ENCODE results near the gene ZFP3.

ZFP3 gene

DNA sequence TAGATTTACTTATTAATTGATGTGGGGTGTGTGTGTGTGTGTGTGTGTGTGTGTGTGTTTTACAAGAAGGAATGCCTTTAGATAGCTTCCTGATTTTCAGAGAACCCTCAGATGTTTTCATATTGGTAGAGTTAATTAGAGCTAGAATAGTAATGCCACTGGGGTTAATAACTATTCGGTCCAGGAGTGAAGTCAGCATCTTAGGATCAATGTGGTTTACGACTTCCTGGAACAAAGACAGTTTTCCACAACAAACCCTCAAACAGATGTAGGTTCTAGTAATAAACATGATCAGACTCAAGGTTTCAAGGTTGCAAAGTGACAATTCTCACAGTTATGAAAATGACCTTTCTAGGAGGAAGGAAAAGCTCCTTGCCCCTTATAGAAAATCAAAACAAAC lies 30.8 kb upstream of the ZFP3 start:
- no peaks in the 10 kb centered on the region for H3K27me3 ChIP-seq (replicated peaks; ENCODE audit: insufficient read depth, low read length)
- H3K9me3 ChIP-seq (replicated peaks; ENCODE audit: insufficient read depth, low read length) = no peaks in the 10 kb centered on the region
- H3K9ac ChIP-seq (ENCODE audit: low read length) = no peak overlapping the region
- H4K20me1 ChIP-seq (ENCODE audit: insufficient read depth, low read length) = no peaks in the 10 kb centered on the region
- H2AFZ ChIP-seq (ENCODE audit: low read length) = no peak overlapping the region
- no peak for DNase-seq
- no peak overlapping the region for H3K4me2 ChIP-seq (ENCODE audit: low read depth, low read length)
- no peaks in the 10 kb centered on the region for H3F3A ChIP-seq (ENCODE audit: insufficient read depth, low read length)
- H3K27ac ChIP-seq (ENCODE audit: low read length) = no peak overlapping the region
- H3K4me3 ChIP-seq (ENCODE audit: low read length) = no peak overlapping the region
- no peaks in the 10 kb centered on the region for H3K36me3 ChIP-seq (replicated peaks; ENCODE audit: insufficient read depth, low read length)
- no peaks in the 10 kb centered on the region for H3K4me1 ChIP-seq (ENCODE audit: low read length)
- no peaks in the 10 kb centered on the region for H3K79me2 ChIP-seq (ENCODE audit: low read length)
- H3K9me2 ChIP-seq (replicated peaks; ENCODE audit: insufficient read depth, low read length) = no peaks in the 10 kb centered on the region
- TF ChIP-seq EZH2phosphoT487 (IDR thresholded peaks at IDR 0.05; ENCODE audit: low read length) (no peak), EZH2 (optimal IDR thresholded peaks at IDR 0.05; ENCODE audit: low read depth, low read length) (no peak)
- TF ChIP-seq, protein P1, sequence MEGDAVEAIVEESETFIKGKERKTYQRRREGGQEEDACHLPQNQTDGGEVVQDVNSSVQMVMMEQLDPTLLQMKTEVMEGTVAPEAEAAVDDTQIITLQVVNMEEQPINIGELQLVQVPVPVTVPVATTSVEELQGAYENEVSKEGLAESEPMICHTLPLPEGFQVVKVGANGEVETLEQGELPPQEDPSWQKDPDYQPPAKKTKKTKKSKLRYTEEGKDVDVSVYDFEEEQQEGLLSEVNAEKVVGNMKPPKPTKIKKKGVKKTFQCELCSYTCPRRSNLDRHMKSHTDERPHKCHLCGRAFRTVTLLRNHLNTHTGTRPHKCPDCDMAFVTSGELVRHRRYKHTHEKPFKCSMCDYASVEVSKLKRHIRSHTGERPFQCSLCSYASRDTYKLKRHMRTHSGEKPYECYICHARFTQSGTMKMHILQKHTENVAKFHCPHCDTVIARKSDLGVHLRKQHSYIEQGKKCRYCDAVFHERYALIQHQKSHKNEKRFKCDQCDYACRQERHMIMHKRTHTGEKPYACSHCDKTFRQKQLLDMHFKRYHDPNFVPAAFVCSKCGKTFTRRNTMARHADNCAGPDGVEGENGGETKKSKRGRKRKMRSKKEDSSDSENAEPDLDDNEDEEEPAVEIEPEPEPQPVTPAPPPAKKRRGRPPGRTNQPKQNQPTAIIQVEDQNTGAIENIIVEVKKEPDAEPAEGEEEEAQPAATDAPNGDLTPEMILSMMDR (IDR thresholded peaks at IDR 0.05; ENCODE audit: low read length) = no peak

DNA sequence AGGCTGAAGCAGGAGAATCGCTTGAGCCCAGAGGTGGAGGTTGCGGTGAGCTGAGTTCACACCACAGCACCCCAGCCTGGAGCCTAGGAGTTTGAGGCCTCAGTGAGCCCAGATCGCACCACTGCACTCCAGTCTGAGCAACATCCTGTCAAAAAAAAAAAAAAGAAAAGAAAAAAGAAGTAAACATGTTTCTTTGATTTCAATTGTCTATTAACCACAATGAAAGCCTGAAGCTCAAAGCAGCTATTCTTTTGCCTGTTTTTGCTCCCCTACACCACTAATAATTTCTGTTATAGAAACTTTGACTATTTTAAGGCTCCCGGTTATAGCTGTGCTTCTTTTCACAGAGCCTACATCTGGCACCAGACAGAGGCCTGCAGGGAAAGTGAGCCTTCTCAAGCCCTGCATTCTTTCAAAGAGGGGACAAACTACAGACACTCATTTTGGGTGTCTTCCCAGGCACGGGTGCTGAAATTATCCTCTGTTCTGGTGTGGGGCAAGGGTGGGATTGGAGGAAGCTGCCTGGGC lies 28.9 kb upstream of the ZFP3 start:
- Histone ChIP-seq H3K4me1 (ENCODE audit: low read length) (no peaks in the 10 kb centered on the region), H4K20me1 (ENCODE audit: insufficient read depth, low read length) (no peaks in the 10 kb centered on the region), H3K4me2 (ENCODE audit: low read depth, low read length) (no peak overlapping the region), H3K79me2 (ENCODE audit: low read length) (no peaks in the 10 kb centered on the region), H3K27me3 (replicated peaks; ENCODE audit: insufficient read depth, low read length) (no peaks in the 10 kb centered on the region), H2AFZ (ENCODE audit: low read length) (no peak overlapping the region), H3K36me3 (replicated peaks; ENCODE audit: insufficient read depth, low read length) (no peaks in the 10 kb centered on the region), H3F3A (ENCODE audit: insufficient read depth, low read length) (no peaks in the 10 kb centered on the region), H3K27ac (ENCODE audit: low read length) (no peak overlapping the region), H3K9me3 (replicated peaks; ENCODE audit: insufficient read depth, low read length) (no peaks in the 10 kb centered on the region), H3K9ac (ENCODE audit: low read length) (no peak overlapping the region), H3K4me3 (ENCODE audit: low read length) (no peak overlapping the region), H3K9me2 (replicated peaks; ENCODE audit: insufficient read depth, low read length) (no peaks in the 10 kb centered on the region)
- TF ChIP-seq EZH2phosphoT487 (IDR thresholded peaks at IDR 0.05; ENCODE audit: low read length) (no peak), EZH2 (optimal IDR thresholded peaks at IDR 0.05; ENCODE audit: low read depth, low read length) (no peak)
- TF ChIP-seq, protein P1 (IDR thresholded peaks at IDR 0.05; ENCODE audit: low read length) = no peak
- DNase-seq = peak; percentile 18

DNA sequence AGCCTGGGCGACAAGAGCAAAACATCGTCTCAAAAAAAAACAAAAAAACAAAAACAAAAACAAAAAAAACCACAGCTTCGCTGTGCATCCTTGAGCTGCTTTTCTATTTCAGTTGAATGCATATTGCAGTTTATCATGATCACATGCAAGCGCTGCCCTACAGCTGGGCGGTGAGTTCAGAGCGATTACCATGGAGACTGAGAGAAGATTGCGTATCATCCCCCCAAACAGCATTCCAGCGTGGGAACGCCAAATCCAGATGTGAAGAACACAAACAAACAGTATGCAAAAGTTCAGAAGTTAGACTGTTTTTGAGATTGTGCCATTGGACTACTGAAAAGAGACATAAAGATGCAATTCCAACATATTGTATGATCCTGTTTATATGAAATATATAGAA lies 28.0 kb upstream of the ZFP3 start:
- Histone ChIP-seq H3K9me2 (replicated peaks; ENCODE audit: insufficient read depth, low read length) (no peaks in the 10 kb centered on the region), H3K79me2 (ENCODE audit: low read length) (no peaks in the 10 kb centered on the region), H3K9ac (ENCODE audit: low read length) (no peak overlapping the region), H3K27me3 (replicated peaks; ENCODE audit: insufficient read depth, low read length) (no peaks in the 10 kb centered on the region), H3K4me1 (ENCODE audit: low read length) (no peaks in the 10 kb centered on the region), H3K4me2 (ENCODE audit: low read depth, low read length) (no peak overlapping the region), H3K9me3 (replicated peaks; ENCODE audit: insufficient read depth, low read length) (no peaks in the 10 kb centered on the region), H2AFZ (ENCODE audit: low read length) (no peak overlapping the region), H4K20me1 (ENCODE audit: insufficient read depth, low read length) (no peaks in the 10 kb centered on the region), H3F3A (ENCODE audit: insufficient read depth, low read length) (no peaks in the 10 kb centered on the region), H3K27ac (ENCODE audit: low read length) (no peak overlapping the region), H3K4me3 (ENCODE audit: low read length) (no peak overlapping the region), H3K36me3 (replicated peaks; ENCODE audit: insufficient read depth, low read length) (no peaks in the 10 kb centered on the region)
- DNase-seq = no peak
- TF ChIP-seq, protein P1 (IDR thresholded peaks at IDR 0.05; ENCODE audit: low read length) = no peak
- no peak for TF ChIP-seq EZH2phosphoT487 (IDR thresholded peaks at IDR 0.05; ENCODE audit: low read length)
- no peak for TF ChIP-seq EZH2 (optimal IDR thresholded peaks at IDR 0.05; ENCODE audit: low read depth, low read length)
